ENCODE data around the gene IFTAP. TPM values are rescaled to one million over a fixed set of nuclear protein-coding genes. Genes with fewer than 3 reads are reported as not detected.

IFTAP gene
- total RNA-seq, 1 experiment from 2014 or later, result 19.9 TPM

DNA sequence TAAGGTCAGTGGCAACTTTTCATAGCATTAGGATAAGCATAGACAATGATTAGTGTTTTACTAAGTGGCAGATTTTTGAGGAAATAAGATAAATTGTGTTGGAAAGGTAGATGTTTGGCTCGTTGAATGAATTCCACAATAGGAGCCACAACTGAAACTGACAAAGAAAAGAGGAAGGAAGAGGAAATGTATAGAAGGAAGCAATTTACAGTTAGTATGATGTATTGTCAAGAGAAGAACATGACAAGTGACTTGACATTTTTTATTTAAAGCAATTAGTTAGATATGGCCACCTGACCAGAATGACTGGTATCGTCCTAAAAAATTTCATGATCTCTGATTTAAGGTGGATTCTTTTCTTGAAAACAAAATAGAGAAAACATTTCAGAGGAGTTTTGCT lies 6.9 kb downstream of the IFTAP start:
- no peak overlapping the region for H2AFZ ChIP-seq (ENCODE audit: low read length)
- no peak for DNase-seq
- no peak overlapping the region for H3K14ac ChIP-seq (ENCODE audit: insufficient read depth, low read length)
- no peaks in the 10 kb centered on the region for H3K27me3 Mint-ChIP-seq (ENCODE audit: low read depth)
- H3K27ac Mint-ChIP-seq, result no peak overlapping the region
- no peaks in the 10 kb centered on the region for H3K27me3 ChIP-seq (ENCODE audit: insufficient read depth, low read length)
- H3K79me1 ChIP-seq (ENCODE audit: insufficient read depth, low read depth, low read length, poor library complexity, severe bottlenecking), result no peaks in the 10 kb centered on the region
- H4K20me1 ChIP-seq (ENCODE audit: control insufficient read depth, insufficient read depth, insufficient read length), result no peaks in the 10 kb centered on the region
- no peak overlapping the region for H3K4me2 ChIP-seq (ENCODE audit: insufficient read depth, insufficient read length, low read length)
- no peaks in the 10 kb centered on the region for H3K9me3 ChIP-seq (ENCODE audit: control insufficient read depth, low read depth, low read length)
- H3T11ph ChIP-seq (ENCODE audit: low read length), result no peak overlapping the region
- no peaks in the 10 kb centered on the region for H3K36me3 Mint-ChIP-seq (ENCODE audit: insufficient read depth in 1 of 3, low read depth in 3 of 3)
- TF ChIP-seq, protein P1, sequence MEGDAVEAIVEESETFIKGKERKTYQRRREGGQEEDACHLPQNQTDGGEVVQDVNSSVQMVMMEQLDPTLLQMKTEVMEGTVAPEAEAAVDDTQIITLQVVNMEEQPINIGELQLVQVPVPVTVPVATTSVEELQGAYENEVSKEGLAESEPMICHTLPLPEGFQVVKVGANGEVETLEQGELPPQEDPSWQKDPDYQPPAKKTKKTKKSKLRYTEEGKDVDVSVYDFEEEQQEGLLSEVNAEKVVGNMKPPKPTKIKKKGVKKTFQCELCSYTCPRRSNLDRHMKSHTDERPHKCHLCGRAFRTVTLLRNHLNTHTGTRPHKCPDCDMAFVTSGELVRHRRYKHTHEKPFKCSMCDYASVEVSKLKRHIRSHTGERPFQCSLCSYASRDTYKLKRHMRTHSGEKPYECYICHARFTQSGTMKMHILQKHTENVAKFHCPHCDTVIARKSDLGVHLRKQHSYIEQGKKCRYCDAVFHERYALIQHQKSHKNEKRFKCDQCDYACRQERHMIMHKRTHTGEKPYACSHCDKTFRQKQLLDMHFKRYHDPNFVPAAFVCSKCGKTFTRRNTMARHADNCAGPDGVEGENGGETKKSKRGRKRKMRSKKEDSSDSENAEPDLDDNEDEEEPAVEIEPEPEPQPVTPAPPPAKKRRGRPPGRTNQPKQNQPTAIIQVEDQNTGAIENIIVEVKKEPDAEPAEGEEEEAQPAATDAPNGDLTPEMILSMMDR (conservative IDR thresholded peaks at IDR 0.05), result no peak
- no peak overlapping the region for H2BK12ac ChIP-seq (ENCODE audit: insufficient read length, low read depth, low read length)
- no peak overlapping the region for H2BK120ac ChIP-seq (ENCODE audit: low read depth, low read length, poor library complexity, severe bottlenecking)
- H4K8ac ChIP-seq (replicated peaks; ENCODE audit: insufficient read length, low read depth, low read length), result no peak overlapping the region
- no peaks in the 10 kb centered on the region for H3K23me2 ChIP-seq (ENCODE audit: insufficient read length, low read depth, low read length, poor library complexity, severe bottlenecking)
- H3K56ac ChIP-seq (ENCODE audit: insufficient read length, low read depth, low read length), result no peak overlapping the region
- no peak overlapping the region for H2AK5ac ChIP-seq (ENCODE audit: insufficient read length, low read length)
- 100% methylated on average over 1 of the region's 2 CpGs for WGBS (ENCODE audit: extremely low coverage, insufficient read length, low lambda C conversion rate)
- H3K9me3 Mint-ChIP-seq, result no peaks in the 10 kb centered on the region
- H2BK20ac ChIP-seq (ENCODE audit: low read depth, low read length, poor library complexity, severe bottlenecking), result no peak overlapping the region
- no peak overlapping the region for H4K5ac ChIP-seq (ENCODE audit: insufficient read length, low read depth, low read length)
- H2BK5ac ChIP-seq (ENCODE audit: insufficient read length, low read length), result no peak overlapping the region
- no peak overlapping the region for H3K23ac ChIP-seq (ENCODE audit: insufficient read length, low read depth, low read length)
- H2BK15ac ChIP-seq (ENCODE audit: low read depth, low read length), result no peak overlapping the region
- H3K4me1 Mint-ChIP-seq, result no peaks in the 10 kb centered on the region
- H3K4me1 ChIP-seq (ENCODE audit: insufficient read depth, low read length), result no peaks in the 10 kb centered on the region
- H3K79me2 ChIP-seq (ENCODE audit: insufficient read depth, low read length), result no peaks in the 10 kb centered on the region
- H3K4ac ChIP-seq (ENCODE audit: low read depth, low read length), result no peak overlapping the region
- H4K91ac ChIP-seq (ENCODE audit: insufficient read length, low read depth, low read length), result no peak overlapping the region
- no peak overlapping the region for H3K4me3 Mint-ChIP-seq
- no peak overlapping the region for H3K27ac ChIP-seq (ENCODE audit: insufficient read length, low read depth, low read length)
- H3K18ac ChIP-seq (ENCODE audit: insufficient read length, low read depth, low read length), result no peak overlapping the region
- no peak overlapping the region for H3K9ac ChIP-seq (ENCODE audit: extremely low read depth, insufficient read length, low read length)

All from H9 (cell line).